ENCODE data around the gene DPPA5. TPM values are rescaled to one million over a fixed set of nuclear protein-coding genes. Genes with fewer than 3 reads are reported as not detected.

The DPPA5 gene
- polyA plus RNA-seq, 1 donor from 2014 or later: not detected

DNA sequence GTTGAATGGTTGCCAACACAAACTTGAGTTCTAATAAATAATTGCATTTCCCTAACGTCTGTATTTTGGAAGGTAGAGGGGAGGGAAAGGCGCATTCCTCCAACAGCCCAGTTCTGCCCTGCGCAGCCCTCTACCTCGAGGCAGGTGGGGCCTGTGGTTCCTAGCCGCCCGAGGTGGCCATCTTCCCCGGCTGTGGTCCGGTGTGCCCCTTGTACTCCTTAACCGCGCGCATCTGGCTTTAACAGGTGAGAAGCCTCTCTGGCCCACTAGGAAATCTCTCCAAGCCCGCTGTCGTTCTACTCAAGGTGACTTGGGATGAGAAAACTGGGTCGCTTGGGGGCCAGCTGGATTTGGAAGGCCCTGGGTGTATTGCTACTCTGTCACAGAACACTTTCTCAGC is 10.0 kb upstream of the DPPA5 start:
- Histone ChIP-seq H4K20me1 (ENCODE audit: insufficient read depth) (no peaks in the 10 kb centered on the region), H3K79me2 (replicated peaks; ENCODE audit: insufficient read depth, low read length) (no peaks in the 10 kb centered on the region), H3F3A (ENCODE audit: insufficient read depth, low read length, poor library complexity, severe bottlenecking) (no peaks in the 10 kb centered on the region), H3K36me3 (ENCODE audit: insufficient read depth, low read length) (no peaks in the 10 kb centered on the region), H3K4me3 (ENCODE audit: low read length) (no peak overlapping the region), H3K9me3 (ENCODE audit: low read length) (no peaks in the 10 kb centered on the region), H3K27me3 (ENCODE audit: insufficient read depth, low read depth, low read length) (no peaks in the 10 kb centered on the region), H3K4me2 (ENCODE audit: low read length) (no peak overlapping the region), H3K9ac (ENCODE audit: low read length) (no peak overlapping the region), H3K27ac (ENCODE audit: low read length) (no peak overlapping the region), H3K9me2 (ENCODE audit: insufficient read depth, low read length) (no peaks in the 10 kb centered on the region), H2AFZ (ENCODE audit: low read depth, low read length) (no peak overlapping the region)
- TF ChIP-seq, protein P1, sequence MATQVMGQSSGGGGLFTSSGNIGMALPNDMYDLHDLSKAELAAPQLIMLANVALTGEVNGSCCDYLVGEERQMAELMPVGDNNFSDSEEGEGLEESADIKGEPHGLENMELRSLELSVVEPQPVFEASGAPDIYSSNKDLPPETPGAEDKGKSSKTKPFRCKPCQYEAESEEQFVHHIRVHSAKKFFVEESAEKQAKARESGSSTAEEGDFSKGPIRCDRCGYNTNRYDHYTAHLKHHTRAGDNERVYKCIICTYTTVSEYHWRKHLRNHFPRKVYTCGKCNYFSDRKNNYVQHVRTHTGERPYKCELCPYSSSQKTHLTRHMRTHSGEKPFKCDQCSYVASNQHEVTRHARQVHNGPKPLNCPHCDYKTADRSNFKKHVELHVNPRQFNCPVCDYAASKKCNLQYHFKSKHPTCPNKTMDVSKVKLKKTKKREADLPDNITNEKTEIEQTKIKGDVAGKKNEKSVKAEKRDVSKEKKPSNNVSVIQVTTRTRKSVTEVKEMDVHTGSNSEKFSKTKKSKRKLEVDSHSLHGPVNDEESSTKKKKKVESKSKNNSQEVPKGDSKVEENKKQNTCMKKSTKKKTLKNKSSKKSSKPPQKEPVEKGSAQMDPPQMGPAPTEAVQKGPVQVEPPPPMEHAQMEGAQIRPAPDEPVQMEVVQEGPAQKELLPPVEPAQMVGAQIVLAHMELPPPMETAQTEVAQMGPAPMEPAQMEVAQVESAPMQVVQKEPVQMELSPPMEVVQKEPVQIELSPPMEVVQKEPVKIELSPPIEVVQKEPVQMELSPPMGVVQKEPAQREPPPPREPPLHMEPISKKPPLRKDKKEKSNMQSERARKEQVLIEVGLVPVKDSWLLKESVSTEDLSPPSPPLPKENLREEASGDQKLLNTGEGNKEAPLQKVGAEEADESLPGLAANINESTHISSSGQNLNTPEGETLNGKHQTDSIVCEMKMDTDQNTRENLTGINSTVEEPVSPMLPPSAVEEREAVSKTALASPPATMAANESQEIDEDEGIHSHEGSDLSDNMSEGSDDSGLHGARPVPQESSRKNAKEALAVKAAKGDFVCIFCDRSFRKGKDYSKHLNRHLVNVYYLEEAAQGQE (IDR thresholded peaks at IDR 0.05; ENCODE audit: borderline replicate concordance): no peak
- TF ChIP-seq, protein P2, sequence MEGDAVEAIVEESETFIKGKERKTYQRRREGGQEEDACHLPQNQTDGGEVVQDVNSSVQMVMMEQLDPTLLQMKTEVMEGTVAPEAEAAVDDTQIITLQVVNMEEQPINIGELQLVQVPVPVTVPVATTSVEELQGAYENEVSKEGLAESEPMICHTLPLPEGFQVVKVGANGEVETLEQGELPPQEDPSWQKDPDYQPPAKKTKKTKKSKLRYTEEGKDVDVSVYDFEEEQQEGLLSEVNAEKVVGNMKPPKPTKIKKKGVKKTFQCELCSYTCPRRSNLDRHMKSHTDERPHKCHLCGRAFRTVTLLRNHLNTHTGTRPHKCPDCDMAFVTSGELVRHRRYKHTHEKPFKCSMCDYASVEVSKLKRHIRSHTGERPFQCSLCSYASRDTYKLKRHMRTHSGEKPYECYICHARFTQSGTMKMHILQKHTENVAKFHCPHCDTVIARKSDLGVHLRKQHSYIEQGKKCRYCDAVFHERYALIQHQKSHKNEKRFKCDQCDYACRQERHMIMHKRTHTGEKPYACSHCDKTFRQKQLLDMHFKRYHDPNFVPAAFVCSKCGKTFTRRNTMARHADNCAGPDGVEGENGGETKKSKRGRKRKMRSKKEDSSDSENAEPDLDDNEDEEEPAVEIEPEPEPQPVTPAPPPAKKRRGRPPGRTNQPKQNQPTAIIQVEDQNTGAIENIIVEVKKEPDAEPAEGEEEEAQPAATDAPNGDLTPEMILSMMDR (IDR thresholded peaks at IDR 0.05; ENCODE audit: poor library complexity, severe bottlenecking): no peak
- TF ChIP-seq EP300 (conservative IDR thresholded peaks at IDR 0.05; ENCODE audit: poor library complexity, severe bottlenecking) (no peak), EZH2 (IDR thresholded peaks at IDR 0.05; ENCODE audit: borderline replicate concordance, insufficient read depth, low read length, poor library complexity, severe bottlenecking) (no peak), MXI1 (conservative IDR thresholded peaks at IDR 0.05; ENCODE audit: poor library complexity, severe bottlenecking) (no peak), SMC3 (conservative IDR thresholded peaks at IDR 0.05; ENCODE audit: poor library complexity) (no peak), RAD21 (conservative IDR thresholded peaks at IDR 0.05) (no peak), POLR2AphosphoS5 (IDR thresholded peaks at IDR 0.05) (no peak)

DNA sequence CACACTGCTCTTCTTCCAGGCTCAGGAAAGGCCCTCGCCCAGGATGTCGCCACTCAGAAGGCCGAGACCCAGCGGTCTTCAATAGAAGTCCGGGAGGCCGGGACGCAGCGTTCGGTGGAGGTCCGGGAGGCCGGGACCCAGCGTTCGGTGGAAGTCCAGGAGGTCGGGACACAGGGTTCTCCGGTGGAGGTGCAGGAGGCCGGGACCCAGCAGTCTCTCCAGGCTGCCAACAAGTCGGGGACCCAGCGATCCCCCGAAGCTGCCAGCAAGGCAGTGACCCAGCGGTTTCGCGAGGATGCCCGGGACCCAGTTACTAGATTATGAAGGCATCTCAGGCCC is 9.4 kb upstream of the DPPA5 start:
- no peak overlapping the region for H3K4me3 ChIP-seq (ENCODE audit: low read length)
- H3K9me2 ChIP-seq (ENCODE audit: insufficient read depth, low read length): no peaks in the 10 kb centered on the region
- no peaks in the 10 kb centered on the region for H3K36me3 ChIP-seq (ENCODE audit: insufficient read depth, low read length)
- H3F3A ChIP-seq (ENCODE audit: insufficient read depth, low read length, poor library complexity, severe bottlenecking): no peaks in the 10 kb centered on the region
- H2AFZ ChIP-seq (ENCODE audit: low read depth, low read length): no peak overlapping the region
- no peaks in the 10 kb centered on the region for H4K20me1 ChIP-seq (ENCODE audit: insufficient read depth)
- H3K79me2 ChIP-seq (replicated peaks; ENCODE audit: insufficient read depth, low read length): no peaks in the 10 kb centered on the region
- no peaks in the 10 kb centered on the region for H3K27me3 ChIP-seq (ENCODE audit: insufficient read depth, low read depth, low read length)
- no peak for TF ChIP-seq POLR2AphosphoS5 (IDR thresholded peaks at IDR 0.05)
- no peak overlapping the region for H3K27ac ChIP-seq (ENCODE audit: low read length)
- H3K9me3 ChIP-seq (ENCODE audit: low read length): no peaks in the 10 kb centered on the region
- H3K9ac ChIP-seq (ENCODE audit: low read length): no peak overlapping the region
- H3K4me2 ChIP-seq (ENCODE audit: low read length): no peak overlapping the region

DNA sequence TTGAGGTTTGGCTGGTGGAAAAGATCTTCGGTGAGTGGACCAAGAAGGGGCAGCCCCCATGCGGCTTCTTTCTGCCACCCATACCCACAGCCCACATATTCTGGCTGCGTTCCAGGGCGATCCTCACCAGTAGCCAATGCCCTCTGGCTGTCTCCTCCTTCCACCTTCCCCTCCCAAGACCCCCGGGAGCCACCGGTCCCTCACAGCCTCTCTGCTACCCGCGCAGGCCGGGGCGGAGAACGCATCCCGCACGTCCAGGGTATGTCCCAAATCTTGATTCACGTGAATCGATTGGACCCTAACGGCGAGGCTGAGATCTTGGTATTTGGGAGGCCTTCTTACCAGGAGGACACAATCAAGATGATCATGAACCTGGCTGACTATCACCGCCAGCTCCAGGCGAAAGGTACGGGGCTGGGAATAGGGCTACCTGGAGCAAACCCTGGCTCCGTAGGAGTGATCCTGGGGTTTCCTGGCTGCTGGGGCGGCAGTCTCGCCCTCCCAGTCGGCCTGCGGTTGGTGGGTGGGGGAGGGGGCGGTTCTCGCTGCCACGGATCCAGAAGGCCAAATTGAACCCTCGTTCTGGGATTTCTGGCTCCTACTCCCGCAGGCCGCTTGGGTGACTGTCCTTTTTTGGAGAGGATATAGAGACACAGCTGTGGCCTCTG is 8.9 kb upstream of the DPPA5 start:
- Histone ChIP-seq H3K27ac (ENCODE audit: low read length) (no peak overlapping the region), H3K79me2 (replicated peaks; ENCODE audit: insufficient read depth, low read length) (no peaks in the 10 kb centered on the region), H3K9me2 (ENCODE audit: insufficient read depth, low read length) (no peaks in the 10 kb centered on the region), H3K9ac (ENCODE audit: low read length) (no peak overlapping the region), H3K4me3 (ENCODE audit: low read length) (no peak overlapping the region), H3K36me3 (ENCODE audit: insufficient read depth, low read length) (no peaks in the 10 kb centered on the region), H3K4me2 (ENCODE audit: low read length) (no peak overlapping the region), H3K27me3 (ENCODE audit: insufficient read depth, low read depth, low read length) (no peaks in the 10 kb centered on the region), H4K20me1 (ENCODE audit: insufficient read depth) (no peaks in the 10 kb centered on the region), H3F3A (ENCODE audit: insufficient read depth, low read length, poor library complexity, severe bottlenecking) (no peaks in the 10 kb centered on the region), H3K9me3 (ENCODE audit: low read length) (no peaks in the 10 kb centered on the region), H2AFZ (ENCODE audit: low read depth, low read length) (no peak overlapping the region)
- TF ChIP-seq, protein P2 (IDR thresholded peaks at IDR 0.05; ENCODE audit: poor library complexity, severe bottlenecking): no peak
- no peak for TF ChIP-seq EP300 (conservative IDR thresholded peaks at IDR 0.05; ENCODE audit: poor library complexity, severe bottlenecking)
- TF ChIP-seq, protein P1 (IDR thresholded peaks at IDR 0.05; ENCODE audit: borderline replicate concordance): no peak
- no peak for TF ChIP-seq TAF1 (IDR thresholded peaks at IDR 0.05; ENCODE audit: low read depth)
- no peak for TF ChIP-seq POLR2AphosphoS5 (IDR thresholded peaks at IDR 0.05)
- no peak for TF ChIP-seq SMC3 (conservative IDR thresholded peaks at IDR 0.05; ENCODE audit: poor library complexity)
- TF ChIP-seq EZH2 (IDR thresholded peaks at IDR 0.05; ENCODE audit: borderline replicate concordance, insufficient read depth, low read length, poor library complexity, severe bottlenecking): no peak
- TF ChIP-seq RAD21 (conservative IDR thresholded peaks at IDR 0.05): no peak
- TF ChIP-seq MXI1 (conservative IDR thresholded peaks at IDR 0.05; ENCODE audit: poor library complexity, severe bottlenecking): no peak
